Cerebellar nuclear complex (tissue), 1 donor: ENCODE data around the gene RNF38.
A peak's percentile ranks its signal among the peaks of the same experiment; 100 is the strongest.
"Not testable (repeated sequence)": the region's sequence is repeated elsewhere in the genome, so short reads cannot be mapped to it uniquely, and the experiment has no call there.

Source experiments
- DNase-seq, 2 experiments: peaks; one replicate each; lab custom pipeline; 2025; lab: John Stamatoyannopoulos, UW

Gene RNF38

GRCh38 chr9:36399980-36400331 lies at the start of gene RNF38:
TSS of gene RNF38 (minus strand) at chr9:36400269. CDS start at chr9:36400108, 161 bp downstream.
- peak in 1 of 2 experiments; percentile 3 for DNase-seq

GRCh38 chr9:36448555-36448954 lies 48.5 kb upstream of the RNF38 start:
- DNase-seq: not testable (repeated sequence)

- DNase-seq: no peak
These were observed 47.9 kb upstream of the RNF38 start for GRCh38 chr9:36448017-36448416.

- not testable (repeated sequence) for DNase-seq
These were observed 46.6 kb upstream of the RNF38 start for GRCh38 chr9:36446678-36447077.

GRCh38 chr9:36445800-36446361 lies 45.8 kb upstream of the RNF38 start:
- no peak for DNase-seq

GRCh38 chr9:36444203-36444602 lies 44.1 kb upstream of the RNF38 start:
- no peak for DNase-seq

GRCh38 chr9:36443581-36443980 lies 43.5 kb upstream of the RNF38 start:
- no peak for DNase-seq

GRCh38 chr9:36442710-36443109 lies 42.6 kb upstream of the RNF38 start:
- DNase-seq: no peak

GRCh38 chr9:36441966-36442365 lies 41.9 kb upstream of the RNF38 start:
- no peak for DNase-seq

GRCh38 chr9:36438536-36439236 lies 38.6 kb upstream of the RNF38 start:
- DNase-seq: no peak

- DNase-seq: no peak
These were observed 37.7 kb upstream of the RNF38 start for GRCh38 chr9:36437790-36438189.

GRCh38 chr9:36436909-36437308 lies 36.8 kb upstream of the RNF38 start:
- no peak for DNase-seq

GRCh38 chr9:36433386-36433785 lies 33.3 kb upstream of the RNF38 start:
- DNase-seq: no peak

- no peak for DNase-seq
These were observed 31.0 kb upstream of the RNF38 start for GRCh38 chr9:36431078-36431477.

GRCh38 chr9:36426945-36427344 lies 26.9 kb upstream of the RNF38 start:
- no peak for DNase-seq

- no peak for DNase-seq
These were observed 26.3 kb upstream of the RNF38 start for GRCh38 chr9:36426348-36426747.

- DNase-seq: no peak
These were observed 24.4 kb upstream of the RNF38 start for GRCh38 chr9:36424289-36425055.

GRCh38 chr9:36423206-36423605 lies 23.1 kb upstream of the RNF38 start:
- DNase-seq: no peak

- no peak for DNase-seq
These were observed 16.8 kb upstream of the RNF38 start for GRCh38 chr9:36416890-36417289.

GRCh38 chr9:36415822-36416525 lies 15.9 kb upstream of the RNF38 start:
- no peak for DNase-seq

GRCh38 chr9:36411410-36411809 lies 11.3 kb upstream of the RNF38 start:
- not testable (repeated sequence) for DNase-seq

- not testable (repeated sequence) for DNase-seq
These were observed 9.0 kb upstream of the RNF38 start for GRCh38 chr9:36409076-36409475.
